Endothelial cell of umbilical vein (primary cell): ENCODE results near the gene YIPF7. TPM values are rescaled to one million over a fixed set of nuclear protein-coding genes. Genes with fewer than 3 reads are reported as not detected.

Experiments used
- BruUV-seq: library from RNA; stranded (reverse); fragments of 400-500 nt; replicated peaks from 2 replicates; lab custom pipeline; 2021; lab: Mats Ljungman, UMichigan
- CTCF ChIA-PET: fragments of 300-600, 350-600 bp; sonication (Branson Sonifier 250); formaldehyde crosslinking; loops from one replicate; lab custom pipeline; 2021; ENCODE audit warnings: antibody characterized with exemption, inconsistent platforms; lab: Charles Lee
- POLR2A ChIA-PET: fragments of 300-600, 350-600 bp; sonication (Branson Sonifier 250); formaldehyde crosslinking; loops from one replicate; lab custom pipeline; 2021; ENCODE audit warnings: antibody characterized with exemption, inconsistent platforms; lab: Charles Lee
- DNase-seq: peaks from one replicate; pipeline ENCODE4 v3.0.0-alpha.2; 2011; ENCODE audit warnings: low read depth, low spot score
- FAIRE-seq: peaks from 2 replicates; lab custom pipeline; 2011; peaks lifted over from hg19 to GRCh38; lab: Jason Lieb, UNC
- H2AFZ ChIP-seq: 2 replicates; pipeline ENCODE4 v1.6.0; 2012; ENCODE audit warnings: low read depth, low read length, control low read depth, inconsistent platforms
- H3K27ac ChIP-seq: 2 replicates; pipeline ENCODE4 v1.5.1; 2011; ENCODE audit warnings: low read depth, mild to moderate bottlenecking, control low read depth, low read length, moderate library complexity; ENCODE audit not compliant: insufficient read depth
- H3K27me3 ChIP-seq, 2 experiments: 2 replicates each; pipeline versions ENCODE4 v1.6.0 to v1.6.1; 2011; ENCODE audit warnings: low read length in 2 of 2, mixed read lengths in 1 of 2; ENCODE audit not compliant: control insufficient read depth in 2 of 2, insufficient read depth in 2 of 2
- H3K36me3 ChIP-seq, 2 experiments: 2 replicates in 1 of 2; 3 replicates in 1 of 2; pipeline ENCODE4 v1.5.1; 2011; ENCODE audit warnings: low read length in 2 of 2, mild to moderate bottlenecking in 1 of 2, moderate library complexity in 1 of 2; ENCODE audit not compliant: control insufficient read depth in 2 of 2, insufficient read depth in 2 of 2; ENCODE audit errors: extremely low read depth in 1 of 2
- H3K4me1 ChIP-seq: 3 replicates; pipeline ENCODE4 v1.5.1; 2011; ENCODE audit warnings: mild to moderate bottlenecking, low read length; ENCODE audit not compliant: control insufficient read depth, insufficient read depth; ENCODE audit errors: extremely low read depth
- H3K4me2 ChIP-seq: 2 replicates; pipeline ENCODE4 v1.6.1; 2011; ENCODE audit warnings: low read length, control low read depth, mixed read lengths; ENCODE audit not compliant: insufficient read depth
- H3K4me3 ChIP-seq, 3 experiments: fragments of 200-600 bp in 1 of 3; sonication (generic), shearing (Covaris generic) in 1 of 3; replicated peaks in 1 of 3; 2 replicates each; pipeline ENCODE4 v1.5.1; 2011 to 2016; ENCODE audit warnings: control low read depth in 3 of 3, low read length in 3 of 3, mild to moderate bottlenecking in 2 of 3, inconsistent platforms in 1 of 3, low read depth in 1 of 3, moderate library complexity in 1 of 3; ENCODE audit not compliant: insufficient read depth in 1 of 3
- H3K79me2 ChIP-seq: 2 replicates; pipeline ENCODE4 v1.6.0; 2012; ENCODE audit warnings: low read length, inconsistent platforms; ENCODE audit not compliant: control insufficient read depth, insufficient read depth
- H3K9ac ChIP-seq: replicated peaks from 2 replicates; pipeline ENCODE3; 2011; ENCODE audit warnings: low read length, control low read depth; ENCODE audit not compliant: insufficient read depth; ENCODE audit errors: extremely low read depth
- H3K9me1 ChIP-seq: replicated peaks from 3 replicates; pipeline ENCODE4 v1.6.0; 2011; ENCODE audit warnings: mild to moderate bottlenecking, low read length; ENCODE audit not compliant: control insufficient read depth, insufficient read depth; ENCODE audit errors: extremely low read depth
- H3K9me3 ChIP-seq: replicated peaks from 2 replicates; pipeline ENCODE4 v1.5.1; 2012; ENCODE audit warnings: low read length, inconsistent platforms; ENCODE audit not compliant: control insufficient read depth, insufficient read depth
- H4K20me1 ChIP-seq: replicated peaks from 2 replicates; pipeline ENCODE3; 2011; ENCODE audit warnings: mild to moderate bottlenecking, low read length; ENCODE audit not compliant: control insufficient read depth, insufficient read depth; ENCODE audit errors: extremely low read depth
- CTCF ChIP-seq, 2 donors: IDR thresholded peaks; 1 replicate in 1 of 2; 2 replicates in 1 of 2; pipeline ENCODE4 v1.5.1; 2011; ENCODE audit warnings: low read length in 2 of 2, mild to moderate bottlenecking in 2 of 2, moderate library complexity in 2 of 2, control low read depth in 1 of 2, inconsistent platforms in 1 of 2, low read depth in 1 of 2; ENCODE audit not compliant: insufficient read depth in 1 of 2; ENCODE audit errors: extremely low read depth in 1 of 2
- EZH2 ChIP-seq: IDR thresholded peaks from 2 replicates; pipeline ENCODE4 v1.6.1; 2012; ENCODE audit warnings: borderline replicate concordance, low read depth, mild to moderate bottlenecking, moderate library complexity, low read length, inconsistent platforms; ENCODE audit not compliant: severe bottlenecking
- FOS ChIP-seq: IDR thresholded peaks from 2 replicates; pipeline ENCODE4 v1.6.1; 2011; ENCODE audit warnings: mild to moderate bottlenecking, low read length, moderate library complexity, borderline replicate concordance; ENCODE audit not compliant: insufficient read depth
- GATA2 ChIP-seq: IDR thresholded peaks from 2 replicates; pipeline ENCODE4 v1.7.0; 2011; ENCODE audit warnings: low read depth, mild to moderate bottlenecking, moderate library complexity, mixed read lengths, low read length; ENCODE audit not compliant: insufficient read length, insufficient read depth
- JUN ChIP-seq: IDR thresholded peaks from 2 replicates; pipeline ENCODE4 v1.6.1; 2011; ENCODE audit warnings: borderline replicate concordance, low read depth; ENCODE audit not compliant: insufficient read length, insufficient read depth
- MAX ChIP-seq: IDR thresholded peaks from 2 replicates; pipeline ENCODE4 v1.6.1; 2011; ENCODE audit not compliant: insufficient read depth, insufficient read length
- MYC ChIP-seq: IDR thresholded peaks from one replicate; pipeline ENCODE4 v1.6.1; 2011; ENCODE audit warnings: mild to moderate bottlenecking, low read depth, low read length
- POLR2A ChIP-seq: IDR thresholded peaks from 2 replicates; pipeline ENCODE4 v1.6.1; 2012; ENCODE audit warnings: low read depth, mild to moderate bottlenecking, control low read depth, low read length
- POLR2AphosphoS5 ChIP-seq: IDR thresholded peaks from 2 replicates; pipeline ENCODE4 v1.6.1; 2012; ENCODE audit warnings: low read depth, mild to moderate bottlenecking, control low read depth, low read length, moderate library complexity; ENCODE audit not compliant: insufficient read depth
- dilution Hi-C: fragments of 300-500 bp; cut with MboI; formaldehyde crosslinking; loops from one replicate; pipeline ENCODE4 v1.15.0; 2019; ENCODE audit warnings: low sequenced_read_pairs; ENCODE audit not compliant: extremely low pct_ligation_motif_present
- intact Hi-C: fragments of 100-400 bp; cut with micrococcal nuclease; formaldehyde crosslinking; loops from one replicate; pipeline ENCODE4 v1.10.0; 2022
- polyA plus RNA-seq, 4 experiments: library from polyadenylated mRNA; depleted of rRNA in 3 of 4; stranded (reverse) in 3 of 4; unstranded in 1 of 4; fragments of >200 nt; gene quantifications; 2 replicates each; pipeline versions ENCODE4 v1.2.1 to v1.2.3, GENCODE V29; 2011 to 2012; ENCODE audit warnings: missing spikeins in 1 of 4
- total RNA-seq: library from RNA; stranded (reverse); gene quantifications from 2 replicates; pipeline ENCODE4 v1.2.3, GENCODE V29; 2021

The YIPF7 gene
- total and polyA plus RNA-seq, 2 donors (not counting 3 experiments of a cell fraction or from before 2014, with no cell fraction given), result not detected

- Histone ChIP-seq H3K4me3 (no peak overlapping the region), H3K4me1 (no peaks in the 10 kb centered on the region), H3K27ac (no peak overlapping the region), H3K9me1 (no peaks in the 10 kb centered on the region), H3K36me3 (no peaks in the 10 kb centered on the region), H3K9me3 (no peaks in the 10 kb centered on the region), H2AFZ (no peak overlapping the region), H3K79me2 (no peaks in the 10 kb centered on the region), H3K27me3 (peaks cover 3 to 5% of the 10 kb centered on the region in 2 experiments), H3K4me2 (no peak overlapping the region), H4K20me1 (no peaks in the 10 kb centered on the region), H3K9ac (no peak overlapping the region)
- ChIA-PET POLR2A (no interaction called here), CTCF (no interaction called here)
- FAIRE-seq (no peak), DNase-seq (no peak)
- no TSS peak for BruUV-seq
- dilution Hi-C loops, result no loop called here
- TF ChIP-seq MAX (no peak), JUN (no peak), CTCF (IDR thresholded peaks at IDR 0.05; ENCODE audit: extremely low read depth in 1 of 2, insufficient read depth in 1 of 2, low read depth in 1 of 2, low read length in 2 of 2) (no peak), GATA2 (no peak), FOS (no peak), POLR2A (no peak), POLR2AphosphoS5 (no peak), MYC (no peak), EZH2 (no peak)
- intact Hi-C loops, result no loop called here
Measured at GRCh38 chr4:44671636-44672035, 20.2 kb upstream of the YIPF7 start.
